ENCODE data around the gene PEG3.
A peak's percentile ranks its signal among the peaks of the same experiment; 100 is the strongest.

PEG3 gene

GRCh38 chr19:56838909-56839651 lies 1.4 kb downstream of the PEG3 start:
- DNase-seq: peak; percentile 96

- DNase-seq: peak; percentile 63
Observed at GRCh38 chr19:56838024-56838908, 2.3 kb downstream of the PEG3 start.

- peak; percentile 47 for DNase-seq
Observed at GRCh38 chr19:56837492-56838023, 3.0 kb downstream of the PEG3 start.

- no peak for DNase-seq
Observed at GRCh38 chr19:56837004-56837403, 3.5 kb downstream of the PEG3 start.

- DNase-seq: no peak
Observed at GRCh38 chr19:56836059-56836458, 4.5 kb downstream of the PEG3 start.

- no peak for DNase-seq
Observed at GRCh38 chr19:56835401-56835800, 5.1 kb downstream of the PEG3 start.

- no peak for DNase-seq
Observed at GRCh38 chr19:56834564-56835375, 5.8 kb downstream of the PEG3 start.

GRCh38 chr19:56832352-56832928 lies 8.1 kb downstream of the PEG3 start:
- no peak for DNase-seq

GRCh38 chr19:56831255-56831654 lies 9.3 kb downstream of the PEG3 start:
- DNase-seq: no peak

GRCh38 chr19:56829596-56829995 lies 10.9 kb downstream of the PEG3 start:
- DNase-seq: no peak

GRCh38 chr19:56827708-56828107 lies 12.8 kb downstream of the PEG3 start:
- no peak for DNase-seq

GRCh38 chr19:56823956-56824355 lies 16.6 kb downstream of the PEG3 start:
- no peak for DNase-seq

- DNase-seq: no peak
Observed at GRCh38 chr19:56823417-56823816, 17.1 kb downstream of the PEG3 start.

- no peak for DNase-seq
Observed at GRCh38 chr19:56822755-56823154, 17.8 kb downstream of the PEG3 start.

GRCh38 chr19:56821675-56822074 lies 18.9 kb downstream of the PEG3 start:
- DNase-seq: no peak

GRCh38 chr19:56821209-56821608 lies 19.3 kb downstream of the PEG3 start:
- DNase-seq: no peak

GRCh38 chr19:56819166-56819565 lies 21.4 kb downstream of the PEG3 start:
- DNase-seq: no peak

- no peak for DNase-seq
Observed at GRCh38 chr19:56814656-56815055, 25.9 kb downstream of the PEG3 start.

GRCh38 chr19:56813531-56813930 lies 27.0 kb downstream of the PEG3 start:
- DNase-seq: no peak

- DNase-seq: no peak
Observed at GRCh38 chr19:56811480-56811879, 29.0 kb downstream of the PEG3 start.

GRCh38 chr19:56810260-56810659 lies 30.3 kb downstream of the PEG3 start:
- DNase-seq: no peak

- no peak for DNase-seq
Observed at GRCh38 chr19:56808717-56809392, 31.7 kb downstream of the PEG3 start.
